ENCODE results near the gene GPRC5C. TPM values are rescaled to one million over a fixed set of nuclear protein-coding genes. Genes with fewer than 3 reads are reported as not detected.

GPRC5C gene
- total and polyA plus RNA-seq, 2 donors (not counting 3 experiments of a cell fraction or from before 2014, with no cell fraction given), result not detected

DNA sequence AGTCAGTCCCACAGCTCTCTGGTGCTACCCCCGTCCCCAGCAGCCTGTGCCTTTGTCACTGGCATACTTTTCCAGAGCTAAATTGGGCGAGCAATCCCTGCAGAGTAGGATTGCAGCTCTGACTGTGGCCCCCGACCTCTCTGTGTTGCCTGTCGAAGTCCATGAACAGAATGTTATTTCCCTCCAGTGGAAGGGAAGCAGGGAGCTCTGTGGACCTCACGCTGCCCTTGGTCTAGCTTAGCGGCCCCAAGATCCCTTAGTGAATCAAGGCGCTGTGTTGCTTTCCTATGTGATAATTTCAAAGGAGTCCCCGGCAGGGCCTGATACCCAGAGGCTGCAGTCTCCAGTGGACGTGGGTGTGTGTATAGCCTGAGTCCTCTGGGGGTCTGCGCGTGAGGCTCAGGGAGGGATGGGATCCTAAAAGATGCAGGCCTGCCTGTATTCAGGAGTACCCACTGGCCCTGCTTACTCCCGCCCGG lies 19.1 kb downstream of the GPRC5C start:
- H4K20me1 ChIP-seq (replicated peaks; ENCODE audit: control insufficient read depth, extremely low read depth, insufficient read depth, low read length), result no peaks in the 10 kb centered on the region

GRCh38 chr17:74451557-74451956 lies 19.7 kb downstream of the GPRC5C start:
- Histone ChIP-seq H2AFZ (ENCODE audit: low read depth, low read length) (no peak overlapping the region), H3K27ac (ENCODE audit: insufficient read depth, low read depth, low read length) (no peak overlapping the region), H3K79me2 (ENCODE audit: control insufficient read depth, insufficient read depth, low read length) (no peaks in the 10 kb centered on the region), H3K9me3 (replicated peaks; ENCODE audit: control insufficient read depth, insufficient read depth, low read length) (no peaks in the 10 kb centered on the region), H3K36me3 (ENCODE audit: control insufficient read depth in 2 of 2, extremely low read depth in 1 of 2, insufficient read depth in 2 of 2, low read length in 2 of 2) (no peaks in the 10 kb centered on the region), H3K9me1 (replicated peaks; ENCODE audit: control insufficient read depth, extremely low read depth, insufficient read depth, low read length) (no peaks in the 10 kb centered on the region), H3K4me2 (ENCODE audit: insufficient read depth, low read length) (no peak overlapping the region), H3K9ac (replicated peaks; ENCODE audit: extremely low read depth, insufficient read depth, low read length) (no peak overlapping the region), H3K4me3 (replicated peaks in 1 of 3; ENCODE audit: insufficient read depth in 1 of 3, low read depth in 1 of 3, low read length in 3 of 3) (no peak overlapping the region), H3K27me3 (ENCODE audit: control insufficient read depth in 2 of 2, insufficient read depth in 2 of 2, low read length in 2 of 2) (no peaks in the 10 kb centered on the region), H4K20me1 (replicated peaks; ENCODE audit: control insufficient read depth, extremely low read depth, insufficient read depth, low read length) (no peaks in the 10 kb centered on the region), H3K4me1 (ENCODE audit: control insufficient read depth, extremely low read depth, insufficient read depth, low read length) (peaks cover 3% of the 10 kb centered on the region)
- POLR2A ChIA-PET, result no interaction called here
- FAIRE-seq, result no peak
- intact Hi-C loops (cut with micrococcal nuclease), result no loop called here
- dilution Hi-C loops (cut with MboI; ENCODE audit: extremely low pct_ligation_motif_present, low sequenced_read_pairs), result no loop called here
- TF ChIP-seq GATA2 (IDR thresholded peaks at IDR 0.05; ENCODE audit: insufficient read depth, insufficient read length, low read depth, low read length) (no peak), EZH2 (IDR thresholded peaks at IDR 0.05; ENCODE audit: borderline replicate concordance, low read depth, low read length, severe bottlenecking) (no peak)
- BruUV-seq (replicated peaks), result no TSS peak
- DNase-seq (ENCODE audit: low read depth, low spot score), result no peak
- CTCF ChIA-PET, result interaction anchor here (0.6 to 1.7 kb wide), 3 partner anchors 37 to 72 kb away, joined by 3 to 9 read pairs (median 5); no protein-coding TSS in a partner anchor

More for the DNA sequence above, 19.1 kb downstream of the GPRC5C start:
- DNase-seq (ENCODE audit: low read depth, low spot score) (no peak), FAIRE-seq (no peak)
- Histone ChIP-seq H3K4me3 (replicated peaks in 1 of 3; ENCODE audit: insufficient read depth in 1 of 3, low read depth in 1 of 3, low read length in 3 of 3) (no peak overlapping the region), H3K9me3 (replicated peaks; ENCODE audit: control insufficient read depth, insufficient read depth, low read length) (no peaks in the 10 kb centered on the region), H3K79me2 (ENCODE audit: control insufficient read depth, insufficient read depth, low read length) (no peaks in the 10 kb centered on the region), H3K27me3 (ENCODE audit: control insufficient read depth in 2 of 2, insufficient read depth in 2 of 2, low read length in 2 of 2) (no peaks in the 10 kb centered on the region), H3K9me1 (replicated peaks; ENCODE audit: control insufficient read depth, extremely low read depth, insufficient read depth, low read length) (no peaks in the 10 kb centered on the region), H3K9ac (replicated peaks; ENCODE audit: extremely low read depth, insufficient read depth, low read length) (no peak overlapping the region), H3K4me2 (ENCODE audit: insufficient read depth, low read length) (no peak overlapping the region), H3K27ac (ENCODE audit: insufficient read depth, low read depth, low read length) (no peak overlapping the region), H2AFZ (ENCODE audit: low read depth, low read length) (no peak overlapping the region), H3K4me1 (ENCODE audit: control insufficient read depth, extremely low read depth, insufficient read depth, low read length) (peaks cover 3% of the 10 kb centered on the region), H3K36me3 (ENCODE audit: control insufficient read depth in 2 of 2, extremely low read depth in 1 of 2, insufficient read depth in 2 of 2, low read length in 2 of 2) (no peaks in the 10 kb centered on the region)
- dilution Hi-C loops (cut with MboI; ENCODE audit: extremely low pct_ligation_motif_present, low sequenced_read_pairs), result no loop called here
- CTCF ChIA-PET, result interaction anchor here (0.7 to 1.7 kb wide), 2 partner anchors 12 to 72 kb away, joined by 3 to 9 read pairs; no protein-coding TSS in a partner anchor
- BruUV-seq (replicated peaks), result no TSS peak
- intact Hi-C loops (cut with micrococcal nuclease), result no loop called here
- POLR2A ChIA-PET, result no interaction called here
- TF ChIP-seq POLR2A (IDR thresholded peaks at IDR 0.05; ENCODE audit: low read depth, low read length) (no peak), JUN (IDR thresholded peaks at IDR 0.05; ENCODE audit: borderline replicate concordance, insufficient read depth, insufficient read length, low read depth) (no peak), MYC (IDR thresholded peaks at IDR 0.05; ENCODE audit: low read depth, low read length) (no peak), FOS (IDR thresholded peaks at IDR 0.05; ENCODE audit: borderline replicate concordance, insufficient read depth, low read length) (no peak), POLR2AphosphoS5 (IDR thresholded peaks at IDR 0.05; ENCODE audit: insufficient read depth, low read depth, low read length) (no peak)
